Muscle of leg (tissue), 11 donors: ENCODE measurements around the gene PARD3. TPM values are rescaled to one million over a fixed set of nuclear protein-coding genes. Genes with fewer than 3 reads are reported as not detected.
A peak's percentile ranks its signal among the peaks of the same experiment; 100 is the strongest.

ENCODE experiments used
- DNase-seq: peaks from one replicate; pipeline ENCODE4 v3.0.0; 2013
- H3K27ac ChIP-seq: one replicate; pipeline ENCODE4 v1.5.1; 2013; ENCODE audit warnings: mild to moderate bottlenecking, low read length, control low read depth
- H3K27me3 ChIP-seq: one replicate; pipeline ENCODE4 v1.6.1; 2013; ENCODE audit warnings: low read length; ENCODE audit not compliant: control insufficient read depth, insufficient read depth
- H3K36me3 ChIP-seq: one replicate; pipeline ENCODE4 v1.6.1; 2013; ENCODE audit warnings: low read length; ENCODE audit not compliant: control insufficient read depth, insufficient read depth
- H3K4me1 ChIP-seq: one replicate; pipeline ENCODE4 v1.6.1; 2013; ENCODE audit warnings: low read length; ENCODE audit not compliant: control insufficient read depth, insufficient read depth
- H3K4me3 ChIP-seq: one replicate; pipeline ENCODE4 v1.5.1; 2013; ENCODE audit warnings: low read length, control low read depth
- H3K9me3 ChIP-seq: replicated peaks from 2 replicates; pipeline ENCODE4 v1.6.1; 2013; ENCODE audit warnings: low read depth, low read length; ENCODE audit not compliant: control insufficient read depth
- WGBS: methylation state at CpG from one replicate; pipeline ENCODE4 v1.1.5; 2013; ENCODE audit warnings: missing lambda C conversion rate; ENCODE audit not compliant: insufficient coverage; 5-methylcytosine and 5-hydroxymethylcytosine counted together
- polyA plus RNA-seq, 8 donors: library from polyadenylated mRNA; unstranded; fragments of 120-200 nt; gene quantifications; one replicate each; pipeline versions ENCODE4 v1.2.1 to v1.2.3, GENCODE V29; 2013; ENCODE audit warnings: inconsistent platforms in 1 of 8, low replicate concordance in 1 of 8; ENCODE audit not compliant: insufficient read length in 8 of 8, insufficient read depth in 1 of 8
- total RNA-seq: library from RNA; stranded (reverse); fragments of 120-200 nt; gene quantifications from one replicate; pipeline ENCODE4 v1.2.4, GENCODE V29; 2013

PARD3 gene
- total and polyA plus RNA-seq, 9 donors, result 32.4 to 59.0 (median 41.9) TPM

GRCh38 chr10:34171957-34172527 lies 643.1 kb downstream of the PARD3 start:
- WGBS, result no CpG with 5 or more reads among the region's 4 CpGs
- Histone ChIP-seq H3K4me3 (no peak overlapping the region), H3K36me3 (no peaks in the 10 kb centered on the region), H3K4me1 (peaks cover 9% of the 10 kb centered on the region), H3K9me3 (no peaks in the 10 kb centered on the region), H3K27ac (peak overlapping the region; percentile 59), H3K27me3 (no peaks in the 10 kb centered on the region)
- peak; percentile 94 for DNase-seq

- Histone ChIP-seq H3K4me3 (no peak overlapping the region), H3K4me1 (peaks cover 11% of the 10 kb centered on the region), H3K27me3 (no peaks in the 10 kb centered on the region), H3K27ac (no peak overlapping the region), H3K36me3 (no peaks in the 10 kb centered on the region), H3K9me3 (no peaks in the 10 kb centered on the region)
- DNase-seq, result no peak
- 90% methylated on average over 2 of the region's 3 CpGs for WGBS
Observed at GRCh38 chr10:34169677-34170076, 645.4 kb downstream of the PARD3 start.

- Histone ChIP-seq H3K36me3 (no peaks in the 10 kb centered on the region), H3K4me3 (no peak overlapping the region), H3K9me3 (no peaks in the 10 kb centered on the region), H3K27me3 (no peaks in the 10 kb centered on the region), H3K4me1 (peaks cover 11% of the 10 kb centered on the region), H3K27ac (peak overlapping the region; percentile 17)
- no CpG with 5 or more reads among the region's 3 CpGs for WGBS
- DNase-seq, result peak; percentile 55
Observed at GRCh38 chr10:34169131-34169530, 646.0 kb downstream of the PARD3 start.

GRCh38 chr10:34168439-34168838 lies 646.7 kb downstream of the PARD3 start:
- Histone ChIP-seq H3K4me3 (no peak overlapping the region), H3K36me3 (no peaks in the 10 kb centered on the region), H3K27me3 (no peaks in the 10 kb centered on the region), H3K4me1 (peaks cover 11% of the 10 kb centered on the region), H3K9me3 (no peaks in the 10 kb centered on the region), H3K27ac (peak overlapping the region; percentile 17)
- 70% methylated on average over 2 of the region's 4 CpGs for WGBS
- peak; percentile 83 for DNase-seq

- no peak for DNase-seq
- H3K27ac ChIP-seq, result no peak overlapping the region
- no peaks in the 10 kb centered on the region for H3K27me3 ChIP-seq
- no CpG with 5 or more reads among the region's 6 CpGs for WGBS
- H3K4me3 ChIP-seq, result no peak overlapping the region
- no peaks in the 10 kb centered on the region for H3K36me3 ChIP-seq
- peaks cover 9% of the 10 kb centered on the region for H3K4me1 ChIP-seq
- peaks cover 2% of the 10 kb centered on the region for H3K9me3 ChIP-seq
Observed at GRCh38 chr10:34166823-34167222, 648.3 kb downstream of the PARD3 start.

- Histone ChIP-seq H3K9me3 (peaks cover 2% of the 10 kb centered on the region), H3K27me3 (no peaks in the 10 kb centered on the region), H3K36me3 (no peaks in the 10 kb centered on the region), H3K4me1 (peaks cover 5% of the 10 kb centered on the region), H3K27ac (no peak overlapping the region), H3K4me3 (no peak overlapping the region)
- no peak for DNase-seq
- WGBS, result 83% methylated on average over 1 of the region's 5 CpGs
Observed at GRCh38 chr10:34166354-34166753, 648.7 kb downstream of the PARD3 start.

- peaks cover 5% of the 10 kb centered on the region for H3K4me1 ChIP-seq
- peaks cover 2% of the 10 kb centered on the region for H3K9me3 ChIP-seq
- no peaks in the 10 kb centered on the region for H3K27me3 ChIP-seq
- no peaks in the 10 kb centered on the region for H3K36me3 ChIP-seq
- DNase-seq, result no peak
- no peak overlapping the region for H3K27ac ChIP-seq
- no peak overlapping the region for H3K4me3 ChIP-seq
- WGBS, result no CpG with 5 or more reads among the region's 3 CpGs
Observed at GRCh38 chr10:34164029-34164428, 651.1 kb downstream of the PARD3 start.

GRCh38 chr10:34163075-34163905 lies 651.8 kb downstream of the PARD3 start:
- H3K27ac ChIP-seq, result no peak overlapping the region
- H3K27me3 ChIP-seq, result no peaks in the 10 kb centered on the region
- H3K9me3 ChIP-seq, result peaks cover 2% of the 10 kb centered on the region
- no peak overlapping the region for H3K4me3 ChIP-seq
- peaks cover 2% of the 10 kb centered on the region for H3K4me1 ChIP-seq
- H3K36me3 ChIP-seq, result no peaks in the 10 kb centered on the region
- WGBS, result 83% methylated on average over 6 of the region's 11 CpGs
- no peak for DNase-seq

- no peaks in the 10 kb centered on the region for H3K27me3 ChIP-seq
Observed at GRCh38 chr10:34161777-34162370, 653.2 kb downstream of the PARD3 start.

GRCh38 chr10:34160595-34160994 lies 654.5 kb downstream of the PARD3 start:
- WGBS, result 94% methylated on average over 2 of the region's 3 CpGs
- H3K9me3 ChIP-seq, result peaks cover 2% of the 10 kb centered on the region

More at GRCh38 chr10:34161777-34162370, 653.2 kb downstream of the PARD3 start:
- Histone ChIP-seq H3K9me3 (peaks cover 2% of the 10 kb centered on the region), H3K4me1 (peaks cover 6% of the 10 kb centered on the region), H3K27ac (no peak overlapping the region), H3K4me3 (no peak overlapping the region), H3K36me3 (no peaks in the 10 kb centered on the region)
- 100% methylated on average over 1 of the region's 7 CpGs for WGBS
- no peak for DNase-seq

More at GRCh38 chr10:34160595-34160994, 654.5 kb downstream of the PARD3 start:
- Histone ChIP-seq H3K27ac (no peak overlapping the region), H3K4me3 (no peak overlapping the region), H3K4me1 (peaks cover 4% of the 10 kb centered on the region), H3K36me3 (no peaks in the 10 kb centered on the region), H3K27me3 (no peaks in the 10 kb centered on the region)
- DNase-seq, result no peak
